ENCODE data around the gene GALNT13. TPM values are rescaled to one million over a fixed set of nuclear protein-coding genes. Genes with fewer than 3 reads are reported as not detected.

The GALNT13 gene
- total RNA-seq, 1 experiment from 2014 or later: not detected

GRCh38 chr2:154170400-154170799 is 298.7 kb downstream of the GALNT13 start:
- no peaks in the 10 kb centered on the region for H3K4me1 ChIP-seq
- DNase-seq: no peak
- no peaks in the 10 kb centered on the region for H3K36me3 ChIP-seq (ENCODE audit: control insufficient read depth, insufficient read depth, low read length)
- H3K4me3 ChIP-seq (ENCODE audit: low read depth, low read length): no peak overlapping the region
- no peaks in the 10 kb centered on the region for H3K36me3 Mint-ChIP-seq (ENCODE audit: insufficient read depth, unreplicated experiment)
- POLR2A ChIA-PET: no interaction called here
- H3K27me3 ChIP-seq (replicated peaks; ENCODE audit: control insufficient read depth, insufficient read depth, low read length): no peaks in the 10 kb centered on the region
- CTCF ChIA-PET: no interaction called here
- no peaks in the 10 kb centered on the region for H3K9me3 Mint-ChIP-seq (ENCODE audit: unreplicated experiment)
- no TSS peak for BruUV-seq (replicated peaks)
- no peaks in the 10 kb centered on the region for H3K4me1 Mint-ChIP-seq (ENCODE audit: low read depth, unreplicated experiment)
- peaks cover 2% of the 10 kb centered on the region for H3K27me3 Mint-ChIP-seq (ENCODE audit: insufficient read depth, unreplicated experiment)
- TF ChIP-seq, protein P1, sequence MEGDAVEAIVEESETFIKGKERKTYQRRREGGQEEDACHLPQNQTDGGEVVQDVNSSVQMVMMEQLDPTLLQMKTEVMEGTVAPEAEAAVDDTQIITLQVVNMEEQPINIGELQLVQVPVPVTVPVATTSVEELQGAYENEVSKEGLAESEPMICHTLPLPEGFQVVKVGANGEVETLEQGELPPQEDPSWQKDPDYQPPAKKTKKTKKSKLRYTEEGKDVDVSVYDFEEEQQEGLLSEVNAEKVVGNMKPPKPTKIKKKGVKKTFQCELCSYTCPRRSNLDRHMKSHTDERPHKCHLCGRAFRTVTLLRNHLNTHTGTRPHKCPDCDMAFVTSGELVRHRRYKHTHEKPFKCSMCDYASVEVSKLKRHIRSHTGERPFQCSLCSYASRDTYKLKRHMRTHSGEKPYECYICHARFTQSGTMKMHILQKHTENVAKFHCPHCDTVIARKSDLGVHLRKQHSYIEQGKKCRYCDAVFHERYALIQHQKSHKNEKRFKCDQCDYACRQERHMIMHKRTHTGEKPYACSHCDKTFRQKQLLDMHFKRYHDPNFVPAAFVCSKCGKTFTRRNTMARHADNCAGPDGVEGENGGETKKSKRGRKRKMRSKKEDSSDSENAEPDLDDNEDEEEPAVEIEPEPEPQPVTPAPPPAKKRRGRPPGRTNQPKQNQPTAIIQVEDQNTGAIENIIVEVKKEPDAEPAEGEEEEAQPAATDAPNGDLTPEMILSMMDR (IDR thresholded peaks at IDR 0.05; ENCODE audit: insufficient read depth in 1 of 2, low read depth in 1 of 2, low read length in 1 of 2, severe bottlenecking in 1 of 2, unreplicated experiment in 1 of 2): no peak
- intact Hi-C loops (cut with micrococcal nuclease; ENCODE audit: unreplicated experiment): no loop called here
- H3K27ac Mint-ChIP-seq (ENCODE audit: unreplicated experiment): no peak overlapping the region
- H3K9me3 ChIP-seq: no peaks in the 10 kb centered on the region; the same call in 1 of the 2 replicates
- no peak overlapping the region for H3K4me3 Mint-ChIP-seq (ENCODE audit: unreplicated experiment)

- Histone ChIP-seq H3K27me3 (replicated peaks; ENCODE audit: control insufficient read depth, insufficient read depth, low read length) (no peaks in the 10 kb centered on the region), H3K36me3 (ENCODE audit: control insufficient read depth, insufficient read depth, low read length) (no peaks in the 10 kb centered on the region), H3K4me1 (no peaks in the 10 kb centered on the region), H3K4me3 (ENCODE audit: low read depth, low read length) (no peak overlapping the region), H3K9me3 (no peaks in the 10 kb centered on the region)
- ChIA-PET CTCF (no interaction called here), POLR2A (no interaction called here)
- H3K9me3 Mint-ChIP-seq (ENCODE audit: unreplicated experiment): no peaks in the 10 kb centered on the region
- no peak overlapping the region for H3K4me3 Mint-ChIP-seq (ENCODE audit: unreplicated experiment)
- TF ChIP-seq, protein P1 (IDR thresholded peaks at IDR 0.05; ENCODE audit: insufficient read depth in 1 of 2, low read depth in 1 of 2, low read length in 1 of 2, severe bottlenecking in 1 of 2, unreplicated experiment in 1 of 2): no peak
- no peaks in the 10 kb centered on the region for H3K4me1 Mint-ChIP-seq (ENCODE audit: low read depth, unreplicated experiment)
- no peak overlapping the region for H3K27ac Mint-ChIP-seq (ENCODE audit: unreplicated experiment)
- no peaks in the 10 kb centered on the region for H3K36me3 Mint-ChIP-seq (ENCODE audit: insufficient read depth, unreplicated experiment)
- no peak for DNase-seq
- peaks cover 2% of the 10 kb centered on the region for H3K27me3 Mint-ChIP-seq (ENCODE audit: insufficient read depth, unreplicated experiment)
- no TSS peak for BruUV-seq (replicated peaks)
- intact Hi-C loops (cut with micrococcal nuclease; ENCODE audit: unreplicated experiment): no loop called here
Measured at GRCh38 chr2:154173164-154173563, 301.4 kb downstream of the GALNT13 start.

GRCh38 chr2:154173919-154174318 is 302.2 kb downstream of the GALNT13 start:
- intact Hi-C loops (cut with micrococcal nuclease; ENCODE audit: unreplicated experiment): no loop called here
- H3K9me3 ChIP-seq: no peaks in the 10 kb centered on the region
- H3K4me3 ChIP-seq (ENCODE audit: low read depth, low read length): no peak overlapping the region
- no peaks in the 10 kb centered on the region for H3K4me1 ChIP-seq
- CTCF ChIA-PET: no interaction called here
- Mint-ChIP-seq H3K4me1 (ENCODE audit: low read depth, unreplicated experiment) (no peaks in the 10 kb centered on the region), H3K4me3 (ENCODE audit: unreplicated experiment) (no peak overlapping the region), H3K36me3 (ENCODE audit: insufficient read depth, unreplicated experiment) (no peaks in the 10 kb centered on the region), H3K27ac (ENCODE audit: unreplicated experiment) (no peak overlapping the region), H3K9me3 (ENCODE audit: unreplicated experiment) (no peaks in the 10 kb centered on the region), H3K27me3 (ENCODE audit: insufficient read depth, unreplicated experiment) (peaks cover 2% of the 10 kb centered on the region)
- no TSS peak for BruUV-seq (replicated peaks)
- no peak for DNase-seq
- POLR2A ChIA-PET: no interaction called here
- TF ChIP-seq, protein P1 (IDR thresholded peaks at IDR 0.05; ENCODE audit: insufficient read depth in 1 of 2, low read depth in 1 of 2, low read length in 1 of 2, severe bottlenecking in 1 of 2, unreplicated experiment in 1 of 2): no peak
- no peaks in the 10 kb centered on the region for H3K27me3 ChIP-seq (replicated peaks; ENCODE audit: control insufficient read depth, insufficient read depth, low read length)
- no peaks in the 10 kb centered on the region for H3K36me3 ChIP-seq (ENCODE audit: control insufficient read depth, insufficient read depth, low read length)

All from Caco-2 (cell line).